ENCODE results near the gene HIPK4. TPM values are rescaled to one million over a fixed set of nuclear protein-coding genes. Genes with fewer than 3 reads are reported as not detected.

HIPK4 gene
- total and polyA plus RNA-seq, 4 donors = 0.02 to 0.17 TPM; not detected in 2

- H3K9ac ChIP-seq (ENCODE audit: low read depth in 1 of 2, low read length in 2 of 2) = no peak overlapping the region
- no peaks in the 10 kb centered on the region for H3K4me1 ChIP-seq (ENCODE audit: control insufficient read depth in 4 of 4, insufficient read depth in 4 of 4, low read length in 3 of 4)
- DNase-seq (ENCODE audit: low spot score) = no peak
- H3K27me3 ChIP-seq (ENCODE audit: control insufficient read depth in 4 of 4, insufficient read depth in 4 of 4, low read length in 3 of 4) = no peaks in the 10 kb centered on the region
- 95% methylated on average over 5 of the region's 5 CpGs for WGBS
- H3K27ac ChIP-seq (ENCODE audit: low read depth in 1 of 2, low read length in 2 of 2) = no peak overlapping the region
- peaks cover 6 to 28% (median 8%) of the 10 kb centered on the region in 4 donors for H3K36me3 ChIP-seq (ENCODE audit: control insufficient read depth in 4 of 4, insufficient read depth in 3 of 4, low read depth in 1 of 4, low read length in 3 of 4)
- H3K9me3 ChIP-seq (ENCODE audit: control insufficient read depth in 4 of 4, low read length in 3 of 4) = no peaks in the 10 kb centered on the region
- TF ChIP-seq HNF4G (IDR thresholded peaks at IDR 0.05) (no peak), RXRA (IDR thresholded peaks at IDR 0.05) (no peak), GABPA (IDR thresholded peaks at IDR 0.05 in 1 of 2, conservative IDR thresholded peaks at IDR 0.05 in 1 of 2) (no peak), JUND (IDR thresholded peaks at IDR 0.05) (no peak)
- TF ChIP-seq, protein P1, sequence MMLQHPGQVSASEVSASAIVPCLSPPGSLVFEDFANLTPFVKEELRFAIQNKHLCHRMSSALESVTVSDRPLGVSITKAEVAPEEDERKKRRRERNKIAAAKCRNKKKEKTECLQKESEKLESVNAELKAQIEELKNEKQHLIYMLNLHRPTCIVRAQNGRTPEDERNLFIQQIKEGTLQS (IDR thresholded peaks at IDR 0.05) = no peak
- no peak overlapping the region for H3K4me3 ChIP-seq (ENCODE audit: low read depth in 1 of 3, low read length in 3 of 3)
These were observed 52.4 kb downstream of the HIPK4 start for GRCh38 chr19:40337594-40337993.

DNA sequence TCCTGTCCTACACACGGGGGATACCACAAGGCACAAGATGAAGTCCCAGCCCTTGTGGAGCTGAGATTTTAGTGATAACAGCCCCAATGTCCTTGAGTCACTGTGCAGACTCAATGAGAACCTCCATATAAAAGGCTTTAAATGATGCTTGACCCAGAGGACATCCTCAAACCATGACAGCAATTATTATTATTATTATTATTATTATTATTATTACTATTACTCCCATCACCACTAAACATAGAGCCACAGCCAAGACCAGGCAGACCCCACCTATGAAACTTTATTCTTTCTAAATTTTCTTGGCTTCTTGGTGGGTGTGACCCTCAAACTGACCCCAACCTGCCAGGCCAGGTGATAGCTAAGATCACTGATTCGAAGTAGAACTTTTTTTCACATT lies 52.9 kb downstream of the HIPK4 start:
- Histone ChIP-seq H3K4me3 (ENCODE audit: low read depth in 1 of 3, low read length in 3 of 3) (no peak overlapping the region), H3K27ac (ENCODE audit: low read depth in 1 of 2, low read length in 2 of 2) (no peak overlapping the region), H3K4me1 (ENCODE audit: control insufficient read depth in 4 of 4, insufficient read depth in 4 of 4, low read length in 3 of 4) (no peaks in the 10 kb centered on the region), H3K9ac (ENCODE audit: low read depth in 1 of 2, low read length in 2 of 2) (no peak overlapping the region), H3K36me3 (ENCODE audit: control insufficient read depth in 4 of 4, insufficient read depth in 3 of 4, low read depth in 1 of 4, low read length in 3 of 4) (peaks cover 6 to 31% (median 9%) of the 10 kb centered on the region in 4 donors), H3K27me3 (ENCODE audit: control insufficient read depth in 4 of 4, insufficient read depth in 4 of 4, low read length in 3 of 4) (no peaks in the 10 kb centered on the region), H3K9me3 (ENCODE audit: control insufficient read depth in 4 of 4, low read length in 3 of 4) (no peaks in the 10 kb centered on the region)
- no peak for TF ChIP-seq TAF1 (conservative IDR thresholded peaks at IDR 0.05)
- TF ChIP-seq, protein P2, sequence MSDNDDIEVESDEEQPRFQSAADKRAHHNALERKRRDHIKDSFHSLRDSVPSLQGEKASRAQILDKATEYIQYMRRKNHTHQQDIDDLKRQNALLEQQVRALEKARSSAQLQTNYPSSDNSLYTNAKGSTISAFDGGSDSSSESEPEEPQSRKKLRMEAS (IDR thresholded peaks at IDR 0.05) = no peak
- WGBS = 95% methylated on average over 2 of the region's 2 CpGs
- no peak for DNase-seq (ENCODE audit: low spot score)

GRCh38 chr19:40336601-40336900 lies 53.4 kb downstream of the HIPK4 start:
- Histone ChIP-seq H3K9me3 (ENCODE audit: control insufficient read depth in 4 of 4, low read length in 3 of 4) (no peaks in the 10 kb centered on the region), H3K4me1 (ENCODE audit: control insufficient read depth in 4 of 4, insufficient read depth in 4 of 4, low read length in 3 of 4) (no peaks in the 10 kb centered on the region), H3K9ac (ENCODE audit: low read depth in 1 of 2, low read length in 2 of 2) (no peak overlapping the region), H3K27ac (ENCODE audit: low read depth in 1 of 2, low read length in 2 of 2) (no peak overlapping the region), H3K36me3 (ENCODE audit: control insufficient read depth in 4 of 4, insufficient read depth in 3 of 4, low read depth in 1 of 4, low read length in 3 of 4) (peaks cover 6 to 35% (median 9%) of the 10 kb centered on the region in 4 donors), H3K4me3 (ENCODE audit: low read depth in 1 of 3, low read length in 3 of 3) (no peak overlapping the region), H3K27me3 (ENCODE audit: control insufficient read depth in 4 of 4, insufficient read depth in 4 of 4, low read length in 3 of 4) (no peaks in the 10 kb centered on the region)
- DNase-seq (ENCODE audit: low spot score) = no peak
- TF ChIP-seq RXRA (IDR thresholded peaks at IDR 0.05) = no peak
- TF ChIP-seq TAF1 (conservative IDR thresholded peaks at IDR 0.05) = no peak
- TF ChIP-seq, protein P3, sequence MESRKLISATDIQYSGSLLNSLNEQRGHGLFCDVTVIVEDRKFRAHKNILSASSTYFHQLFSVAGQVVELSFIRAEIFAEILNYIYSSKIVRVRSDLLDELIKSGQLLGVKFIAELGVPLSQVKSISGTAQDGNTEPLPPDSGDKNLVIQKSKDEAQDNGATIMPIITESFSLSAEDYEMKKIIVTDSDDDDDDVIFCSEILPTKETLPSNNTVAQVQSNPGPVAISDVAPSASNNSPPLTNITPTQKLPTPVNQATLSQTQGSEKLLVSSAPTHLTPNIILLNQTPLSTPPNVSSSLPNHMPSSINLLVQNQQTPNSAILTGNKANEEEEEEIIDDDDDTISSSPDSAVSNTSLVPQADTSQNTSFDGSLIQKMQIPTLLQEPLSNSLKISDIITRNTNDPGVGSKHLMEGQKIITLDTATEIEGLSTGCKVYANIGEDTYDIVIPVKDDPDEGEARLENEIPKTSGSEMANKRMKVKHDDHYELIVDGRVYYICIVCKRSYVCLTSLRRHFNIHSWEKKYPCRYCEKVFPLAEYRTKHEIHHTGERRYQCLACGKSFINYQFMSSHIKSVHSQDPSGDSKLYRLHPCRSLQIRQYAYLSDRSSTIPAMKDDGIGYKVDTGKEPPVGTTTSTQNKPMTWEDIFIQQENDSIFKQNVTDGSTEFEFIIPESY (IDR thresholded peaks at IDR 0.05) = no peak
- TF ChIP-seq JUND (IDR thresholded peaks at IDR 0.05) = no peak
- TF ChIP-seq YY1 (IDR thresholded peaks at IDR 0.05) = no peak
- no peak for TF ChIP-seq FOXA2 (IDR thresholded peaks at IDR 0.05)
- TF ChIP-seq, protein P2 (IDR thresholded peaks at IDR 0.05) = no peak
- TF ChIP-seq EGR1 (IDR thresholded peaks at IDR 0.05; ENCODE audit: low read depth in 2 of 2) = no peak
- no peak for TF ChIP-seq RAD21 (IDR thresholded peaks at IDR 0.05)
- TF ChIP-seq HNF4A (conservative IDR thresholded peaks at IDR 0.05) = no peak
- TF ChIP-seq SP1 (IDR thresholded peaks at IDR 0.05) = no peak
- TF ChIP-seq, protein P1 (IDR thresholded peaks at IDR 0.05) = no peak
- TF ChIP-seq FOXA1 (IDR thresholded peaks at IDR 0.05) = no peak
- no peak for TF ChIP-seq CTCF (IDR thresholded peaks at IDR 0.05; ENCODE audit: low read depth, low read length, missing input control)
- no peak for TF ChIP-seq REST (IDR thresholded peaks at IDR 0.05)
- WGBS = 96% methylated on average over 2 of the region's 2 CpGs

Data from liver (tissue), 9 donors.